Measurements from ENCODE around the gene DIP2B.

Gene DIP2B

DNA sequence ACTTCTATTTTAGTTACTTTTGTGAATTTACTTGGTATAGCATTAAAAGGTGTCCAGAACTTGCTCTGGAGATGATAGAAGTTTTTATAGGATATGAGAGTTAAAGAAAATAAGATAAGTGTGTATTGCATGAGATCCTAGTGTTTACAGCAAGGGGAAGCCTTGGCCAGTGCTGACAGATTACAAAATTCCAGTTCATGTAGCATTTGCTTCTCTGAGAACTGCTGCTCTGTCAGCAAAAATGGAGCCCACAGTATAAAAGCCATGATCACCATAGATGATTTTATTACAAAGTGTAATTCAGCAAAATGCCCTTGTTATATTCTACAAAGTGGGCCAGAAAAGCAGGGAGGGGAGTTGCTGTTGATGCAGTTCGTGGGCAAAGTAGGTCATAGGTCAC is 219.1 kb downstream of the DIP2B start:
- peaks cover 41 to 84% (median 63%) of the 10 kb centered on the region in 4 experiments for H3K36me3 ChIP-seq (ENCODE audit: control insufficient read depth in 4 of 4, insufficient read depth in 4 of 4, low read length in 3 of 4)
- H3K9me3 ChIP-seq (ENCODE audit: control extremely low read depth in 1 of 5, control insufficient read depth in 4 of 5, insufficient read depth in 2 of 5, low read depth in 1 of 5, low read length in 4 of 5) = no peaks in the 10 kb centered on the region
- POLR2A ChIA-PET = no interaction called here

DNA sequence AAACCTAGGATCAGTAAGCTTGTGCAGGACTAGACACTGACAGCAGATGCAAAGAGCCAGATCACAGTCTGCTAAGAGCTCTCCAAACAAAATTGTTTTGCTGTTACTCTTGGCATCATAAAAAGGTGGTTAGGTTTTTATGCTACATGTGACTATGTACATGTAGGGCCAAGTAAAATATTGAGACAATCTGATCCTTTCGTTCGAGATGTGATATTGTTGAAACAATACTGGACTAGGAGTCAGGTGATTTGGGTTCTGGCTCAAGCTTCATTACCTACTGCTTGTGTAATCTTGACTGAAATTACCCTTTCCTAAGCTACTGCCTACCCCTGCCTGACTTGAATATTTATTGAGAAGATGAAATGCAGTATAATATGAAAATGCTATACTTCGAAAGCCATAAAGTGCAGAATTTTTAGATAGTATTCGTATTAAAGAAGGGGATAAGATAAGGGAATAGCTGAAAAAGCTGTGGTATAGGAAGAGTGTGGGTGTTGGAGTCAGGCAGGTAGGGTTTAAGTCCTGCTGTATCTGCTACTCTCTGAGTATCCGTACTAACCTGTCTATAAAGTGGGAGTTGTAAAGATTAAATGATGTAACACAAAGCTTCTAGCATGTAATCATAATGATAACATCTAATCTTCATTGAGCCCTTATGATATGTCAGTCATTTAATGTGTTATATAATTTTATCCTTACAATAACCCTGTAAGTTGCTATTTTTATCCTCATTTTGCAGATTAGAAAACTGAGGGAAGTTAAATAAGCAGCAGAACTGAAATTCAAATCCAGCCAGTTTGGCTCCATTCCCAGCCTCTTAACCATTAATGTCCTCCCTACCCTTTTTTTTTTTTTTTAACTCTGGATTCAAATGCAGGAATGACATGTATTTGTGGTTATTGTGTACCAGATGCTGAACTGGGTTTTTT is 220.5 kb downstream of the DIP2B start:
- no peak for DNase-seq
- Histone ChIP-seq H3K9me3 (ENCODE audit: control extremely low read depth in 1 of 5, control insufficient read depth in 4 of 5, insufficient read depth in 2 of 5, low read depth in 1 of 5, low read length in 4 of 5) (no peaks in the 10 kb centered on the region), H3K27me3 (replicated peaks in 2 of 5; ENCODE audit: control insufficient read depth in 4 of 5, insufficient read depth in 5 of 5, low read length in 4 of 5) (no peaks in the 10 kb centered on the region), H3K4me1 (ENCODE audit: control extremely low read depth in 1 of 4, control insufficient read depth in 4 of 4, insufficient read depth in 4 of 4, low read length in 3 of 4) (no peaks in the 10 kb centered on the region), H3K4me3 (ENCODE audit: control insufficient read depth in 1 of 7, extremely low read depth in 1 of 7, insufficient read depth in 4 of 7, low read depth in 2 of 7, low read length in 6 of 7) (no peak overlapping the region), H3K27ac (ENCODE audit: insufficient read depth in 1 of 2, low read depth in 1 of 2, low read length in 2 of 2, poor library complexity in 1 of 2, severe bottlenecking in 2 of 2) (no peak overlapping the region), H3K36me3 (ENCODE audit: control insufficient read depth in 4 of 4, insufficient read depth in 4 of 4, low read length in 3 of 4) (peaks cover 43 to 88% (median 64%) of the 10 kb centered on the region in 4 experiments)
- ChIA-PET POLR2A (interaction anchor here (0.6 to 0.8 kb wide), 2 partner anchors 26 to 534 kb away, joined by 3 to 5 read pairs; no protein-coding TSS in a partner anchor), CTCF (interaction anchor here (1.0 kb wide), 1 partner anchor 9 kb away, joined by 5 read pairs; no protein-coding TSS in a partner anchor)
- WGBS (ENCODE audit: insufficient coverage) = 95% methylated on average over 2 of the region's 5 CpGs

More for the DNA sequence above, 219.1 kb downstream of the DIP2B start:
- Histone ChIP-seq H3K27me3 (replicated peaks in 2 of 5; ENCODE audit: control insufficient read depth in 4 of 5, insufficient read depth in 5 of 5, low read length in 4 of 5) (no peaks in the 10 kb centered on the region), H3K27ac (ENCODE audit: insufficient read depth in 1 of 2, low read depth in 1 of 2, low read length in 2 of 2, poor library complexity in 1 of 2, severe bottlenecking in 2 of 2) (no peak overlapping the region), H3K4me3 (ENCODE audit: control insufficient read depth in 1 of 7, extremely low read depth in 1 of 7, insufficient read depth in 4 of 7, low read depth in 2 of 7, low read length in 6 of 7) (no peak overlapping the region), H3K4me1 (ENCODE audit: control extremely low read depth in 1 of 4, control insufficient read depth in 4 of 4, insufficient read depth in 4 of 4, low read length in 3 of 4) (no peaks in the 10 kb centered on the region)
- 100% methylated on average over 1 of the region's 1 CpG for WGBS (ENCODE audit: insufficient coverage)
- DNase-seq = no peak
- CTCF ChIA-PET = no interaction called here

DNA sequence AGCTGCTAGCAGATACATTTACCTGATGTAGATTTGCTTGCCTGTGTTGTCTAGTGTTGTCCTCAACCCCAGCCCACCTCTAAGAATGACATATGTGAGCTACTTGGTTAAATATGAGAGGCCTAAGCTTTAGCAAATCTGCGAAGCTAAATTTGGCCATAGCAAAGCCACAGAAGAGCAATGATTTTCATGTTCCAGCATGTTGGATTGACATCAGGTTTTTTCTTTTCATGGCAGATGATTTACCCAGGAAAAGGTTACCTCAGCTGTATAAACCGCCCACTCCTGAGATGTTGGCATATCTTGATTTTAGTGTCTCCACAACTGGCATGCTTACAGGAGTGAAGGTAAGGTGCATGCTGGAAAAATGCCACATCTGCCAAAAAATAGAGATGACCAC is 222.7 kb downstream of the DIP2B start:
- peaks cover 46 to 90% (median 69%) of the 10 kb centered on the region in 4 experiments for H3K36me3 ChIP-seq (ENCODE audit: control insufficient read depth in 4 of 4, insufficient read depth in 4 of 4, low read length in 3 of 4)
- WGBS (ENCODE audit: insufficient coverage) = 100% methylated on average over 1 of the region's 2 CpGs
- no peak overlapping the region for H3K27ac ChIP-seq (ENCODE audit: insufficient read depth in 1 of 2, low read depth in 1 of 2, low read length in 2 of 2, poor library complexity in 1 of 2, severe bottlenecking in 2 of 2)
- DNase-seq = no peak
- H3K4me1 ChIP-seq (ENCODE audit: control extremely low read depth in 1 of 4, control insufficient read depth in 4 of 4, insufficient read depth in 4 of 4, low read length in 3 of 4) = no peaks in the 10 kb centered on the region
- no peak overlapping the region for H3K4me3 ChIP-seq (ENCODE audit: control insufficient read depth in 1 of 7, extremely low read depth in 1 of 7, insufficient read depth in 4 of 7, low read depth in 2 of 7, low read length in 6 of 7)
- no peaks in the 10 kb centered on the region for H3K9me3 ChIP-seq (ENCODE audit: control extremely low read depth in 1 of 5, control insufficient read depth in 4 of 5, insufficient read depth in 2 of 5, low read depth in 1 of 5, low read length in 4 of 5)
- CTCF ChIA-PET = interaction anchor here (0.7 to 2.1 kb wide), 3 partner anchors 9 to 21 kb away, joined by 3 to 6 read pairs (median 4); no protein-coding TSS in a partner anchor
- H3K27me3 ChIP-seq (replicated peaks in 2 of 5; ENCODE audit: control insufficient read depth in 4 of 5, insufficient read depth in 5 of 5, low read length in 4 of 5) = no peaks in the 10 kb centered on the region
- POLR2A ChIA-PET = no interaction called here

DNA sequence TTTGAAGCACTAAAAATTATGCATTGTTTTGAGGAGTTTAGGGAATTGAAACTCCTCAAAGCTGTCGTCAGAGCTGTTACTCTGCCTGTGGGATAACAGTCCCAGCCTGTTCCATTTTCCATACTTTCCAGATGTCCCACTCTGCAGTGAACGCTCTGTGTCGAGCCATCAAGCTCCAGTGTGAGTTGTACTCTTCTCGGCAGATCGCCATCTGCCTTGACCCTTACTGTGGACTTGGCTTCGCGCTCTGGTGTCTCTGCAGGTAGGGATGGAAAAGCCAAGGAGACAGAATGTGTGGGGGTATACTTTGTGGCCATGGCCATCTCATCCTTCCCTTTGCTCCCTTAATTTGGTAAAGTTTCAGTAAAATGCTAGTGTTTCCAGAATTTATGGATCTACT is 223.6 kb downstream of the DIP2B start:
- ChIA-PET CTCF (interaction anchor here (0.7 to 1.7 kb wide), 2 partner anchors 12 to 116 kb away, joined by 3 to 4 read pairs; no protein-coding TSS in a partner anchor), POLR2A (no interaction called here)
- Histone ChIP-seq H3K27me3 (replicated peaks in 2 of 5; ENCODE audit: control insufficient read depth in 4 of 5, insufficient read depth in 5 of 5, low read length in 4 of 5) (no peaks in the 10 kb centered on the region), H3K4me3 (ENCODE audit: control insufficient read depth in 1 of 7, extremely low read depth in 1 of 7, insufficient read depth in 4 of 7, low read depth in 2 of 7, low read length in 6 of 7) (no peak overlapping the region), H3K4me1 (ENCODE audit: control extremely low read depth in 1 of 4, control insufficient read depth in 4 of 4, insufficient read depth in 4 of 4, low read length in 3 of 4) (no peaks in the 10 kb centered on the region), H3K27ac (ENCODE audit: insufficient read depth in 1 of 2, low read depth in 1 of 2, low read length in 2 of 2, poor library complexity in 1 of 2, severe bottlenecking in 2 of 2) (no peak overlapping the region), H3K9me3 (ENCODE audit: control extremely low read depth in 1 of 5, control insufficient read depth in 4 of 5, insufficient read depth in 2 of 5, low read depth in 1 of 5, low read length in 4 of 5) (no peaks in the 10 kb centered on the region), H3K36me3 (ENCODE audit: control insufficient read depth in 4 of 4, insufficient read depth in 4 of 4, low read length in 3 of 4) (peaks cover 44 to 90% (median 66%) of the 10 kb centered on the region in 4 experiments)
- DNase-seq = no peak
- 95% methylated on average over 5 of the region's 7 CpGs for WGBS (ENCODE audit: insufficient coverage)

DNA sequence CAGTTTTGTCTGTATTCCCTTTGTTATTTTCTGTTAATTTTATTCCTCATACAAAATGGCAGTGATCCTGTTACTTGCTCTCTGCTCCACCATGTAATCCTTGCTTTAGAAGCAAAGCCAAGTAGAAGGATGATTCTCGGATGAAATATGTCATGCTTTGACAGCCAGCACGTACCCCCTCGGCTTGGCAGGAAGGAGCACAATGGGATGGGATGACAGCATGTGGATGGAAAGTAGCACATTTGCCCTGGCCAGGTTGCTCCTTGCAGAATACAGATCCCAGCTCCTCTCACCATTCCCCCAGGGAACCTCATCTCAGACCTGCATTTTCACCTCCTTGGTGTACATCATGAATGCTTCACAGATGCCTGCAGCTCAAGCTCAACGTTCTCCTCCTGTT is 224.1 kb downstream of the DIP2B start:
- POLR2A ChIA-PET = no interaction called here
- Histone ChIP-seq H3K4me1 (ENCODE audit: control extremely low read depth in 1 of 4, control insufficient read depth in 4 of 4, insufficient read depth in 4 of 4, low read length in 3 of 4) (no peaks in the 10 kb centered on the region), H3K36me3 (ENCODE audit: control insufficient read depth in 4 of 4, insufficient read depth in 4 of 4, low read length in 3 of 4) (peaks cover 41 to 90% (median 67%) of the 10 kb centered on the region in 4 experiments), H3K9me3 (ENCODE audit: control extremely low read depth in 1 of 5, control insufficient read depth in 4 of 5, insufficient read depth in 2 of 5, low read depth in 1 of 5, low read length in 4 of 5) (no peaks in the 10 kb centered on the region), H3K27ac (ENCODE audit: insufficient read depth in 1 of 2, low read depth in 1 of 2, low read length in 2 of 2, poor library complexity in 1 of 2, severe bottlenecking in 2 of 2) (no peak overlapping the region), H3K4me3 (ENCODE audit: control insufficient read depth in 1 of 7, extremely low read depth in 1 of 7, insufficient read depth in 4 of 7, low read depth in 2 of 7, low read length in 6 of 7) (no peak overlapping the region), H3K27me3 (replicated peaks in 2 of 5; ENCODE audit: control insufficient read depth in 4 of 5, insufficient read depth in 5 of 5, low read length in 4 of 5) (no peaks in the 10 kb centered on the region)
- WGBS (ENCODE audit: insufficient coverage) = 91% methylated on average over 4 of the region's 4 CpGs
- DNase-seq = no peak
- CTCF ChIA-PET = interaction anchor here (0.7 to 1.7 kb wide), 3 partner anchors 13 to 116 kb away, joined by 3 to 4 read pairs (median 3); no protein-coding TSS in a partner anchor

DNA sequence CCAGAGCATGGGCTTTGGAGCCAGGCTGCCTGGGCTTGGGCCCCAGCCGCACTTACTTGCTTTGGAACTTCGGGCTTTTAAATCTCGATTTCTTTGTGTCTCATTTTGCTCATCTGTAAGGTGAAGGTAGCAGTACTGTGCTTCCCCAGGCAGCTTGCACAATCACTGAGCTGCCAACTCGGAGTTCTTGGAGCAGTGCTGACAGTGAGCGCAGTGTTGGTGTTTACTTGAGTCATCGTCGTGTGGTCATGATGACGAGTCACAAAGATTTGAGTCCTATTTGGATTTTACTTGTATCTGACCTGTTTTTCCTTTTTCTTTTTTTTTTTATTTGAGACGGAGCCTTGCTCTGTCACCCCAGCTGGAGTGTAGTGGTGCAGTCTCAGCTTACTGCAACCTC is 227.8 kb downstream of the DIP2B start:
- Histone ChIP-seq H3K4me3 (ENCODE audit: control insufficient read depth in 1 of 7, extremely low read depth in 1 of 7, insufficient read depth in 4 of 7, low read depth in 2 of 7, low read length in 6 of 7) (no peak overlapping the region), H3K27me3 (replicated peaks in 2 of 5; ENCODE audit: control insufficient read depth in 4 of 5, insufficient read depth in 5 of 5, low read length in 4 of 5) (no peaks in the 10 kb centered on the region), H3K4me1 (ENCODE audit: control extremely low read depth in 1 of 4, control insufficient read depth in 4 of 4, insufficient read depth in 4 of 4, low read length in 3 of 4) (no peaks in the 10 kb centered on the region), H3K27ac (ENCODE audit: insufficient read depth in 1 of 2, low read depth in 1 of 2, low read length in 2 of 2, poor library complexity in 1 of 2, severe bottlenecking in 2 of 2) (no peak overlapping the region), H3K36me3 (ENCODE audit: control insufficient read depth in 4 of 4, insufficient read depth in 4 of 4, low read length in 3 of 4) (peaks cover 46 to 87% (median 65%) of the 10 kb centered on the region in 4 experiments), H3K9me3 (ENCODE audit: control extremely low read depth in 1 of 5, control insufficient read depth in 4 of 5, insufficient read depth in 2 of 5, low read depth in 1 of 5, low read length in 4 of 5) (no peaks in the 10 kb centered on the region)
- 95% methylated on average over 9 of the region's 9 CpGs for WGBS (ENCODE audit: insufficient coverage)
- ChIA-PET CTCF (no interaction called here), POLR2A (no interaction called here)
- no peak for DNase-seq

DNA sequence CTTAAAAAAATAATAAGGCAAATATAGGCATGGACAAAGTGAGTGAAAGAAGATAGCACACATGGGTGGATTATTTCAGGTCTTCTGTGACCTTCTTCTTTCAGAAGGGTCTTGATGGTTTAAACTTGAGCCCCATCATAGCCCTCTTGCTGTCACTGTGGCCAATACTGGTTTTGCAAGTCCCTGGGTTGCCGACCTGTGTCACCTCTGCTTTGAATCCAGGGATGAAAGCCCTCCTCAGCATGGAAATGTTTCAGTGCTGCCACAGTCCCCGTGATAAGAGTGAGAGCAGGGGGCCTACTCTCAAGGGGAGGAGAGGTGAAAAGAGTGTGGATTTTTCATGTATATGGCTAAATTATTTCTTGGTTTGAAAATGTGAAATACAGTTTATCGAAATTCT is 228.9 kb downstream of the DIP2B start:
- POLR2A ChIA-PET = no interaction called here
- H3K4me3 ChIP-seq (ENCODE audit: control insufficient read depth in 1 of 7, extremely low read depth in 1 of 7, insufficient read depth in 4 of 7, low read depth in 2 of 7, low read length in 6 of 7) = no peak overlapping the region
- H3K36me3 ChIP-seq (ENCODE audit: control insufficient read depth in 4 of 4, insufficient read depth in 4 of 4, low read length in 3 of 4) = peaks cover 43 to 86% (median 65%) of the 10 kb centered on the region in 4 experiments
- H3K27ac ChIP-seq (ENCODE audit: insufficient read depth in 1 of 2, low read depth in 1 of 2, low read length in 2 of 2, poor library complexity in 1 of 2, severe bottlenecking in 2 of 2) = no peak overlapping the region
- DNase-seq = no peak
- H3K4me1 ChIP-seq (ENCODE audit: control extremely low read depth in 1 of 4, control insufficient read depth in 4 of 4, insufficient read depth in 4 of 4, low read length in 3 of 4) = no peaks in the 10 kb centered on the region
- no peaks in the 10 kb centered on the region for H3K9me3 ChIP-seq (ENCODE audit: control extremely low read depth in 1 of 5, control insufficient read depth in 4 of 5, insufficient read depth in 2 of 5, low read depth in 1 of 5, low read length in 4 of 5)
- no peaks in the 10 kb centered on the region for H3K27me3 ChIP-seq (replicated peaks in 2 of 5; ENCODE audit: control insufficient read depth in 4 of 5, insufficient read depth in 5 of 5, low read length in 4 of 5)
- WGBS (ENCODE audit: insufficient coverage) = 100% methylated on average over 3 of the region's 3 CpGs
- CTCF ChIA-PET = interaction anchor here (0.6 to 1.4 kb wide), 3 partner anchors 9 to 320 kb away, joined by 3 to 5 read pairs (median 3); no protein-coding TSS in a partner anchor

All from common myeloid progenitor, CD34-positive (primary cell).